CD4-positive, alpha-beta T cell (primary cell): ENCODE results near the gene CHGA. TPM values are rescaled to one million over a fixed set of nuclear protein-coding genes. Genes with fewer than 3 reads are reported as not detected.

ENCODE experiments used
- ATAC-seq: fragments of 200-7000 bp; cut with Tn5 transposase; one replicate; pipeline ENCODE4 v1.10.0; 2022; ENCODE audit warnings: mild to moderate bottlenecking; ENCODE audit not compliant: poor library complexity
- CTCF ChIA-PET: fragments of 350-600 bp; sonication (Branson Sonifier 250); formaldehyde crosslinking; loops from one replicate; lab custom pipeline; 2021; ENCODE audit warnings: antibody characterized with exemption, inconsistent platforms; lab: Charles Lee
- POLR2A ChIA-PET: fragments of 350-600 bp; sonication (Branson Sonifier 250); formaldehyde crosslinking; loops from one replicate; lab custom pipeline; 2021; ENCODE audit warnings: antibody characterized with exemption, inconsistent platforms; lab: Charles Lee
- DNase-seq, 14 experiments: peaks; one replicate each; pipeline ENCODE4 v3.0.0-alpha.2; 2013 to 2020; ENCODE audit warnings: mixed read lengths in 2 of 14
- H3K27ac ChIP-seq, 2 donors: one replicate each; pipeline versions ENCODE4 v1.5.1 to v1.7.0; 2013; ENCODE audit warnings: low read length in 2 of 2, low read depth in 1 of 2, mild to moderate bottlenecking in 1 of 2
- H3K27me3 ChIP-seq, 2 experiments: 1 replicate in 1 of 2; 2 replicates in 1 of 2; pipeline versions ENCODE4 v1.6.1 to v1.7.0; 2013; ENCODE audit warnings: low read length in 2 of 2, control low read depth in 1 of 2, mild to moderate bottlenecking in 1 of 2, moderate library complexity in 1 of 2; ENCODE audit not compliant: insufficient read depth in 2 of 2, control insufficient read depth in 1 of 2
- H3K36me3 ChIP-seq: one replicate; pipeline ENCODE4 v1.6.1; 2013; ENCODE audit warnings: low read length, control low read depth; ENCODE audit not compliant: insufficient read depth
- H3K4me1 ChIP-seq: one replicate; pipeline ENCODE4 v1.6.1; 2013; ENCODE audit warnings: low read length, control low read depth; ENCODE audit not compliant: insufficient read depth
- H3K4me3 ChIP-seq: one replicate; pipeline ENCODE4 v1.5.1; 2013; ENCODE audit warnings: mild to moderate bottlenecking, low read length, moderate library complexity
- H3K9me3 ChIP-seq, 2 experiments: 1 replicate in 1 of 2; 2 replicates in 1 of 2; pipeline versions ENCODE4 v1.6.1 to v1.7.0; 2013; ENCODE audit warnings: low read length in 2 of 2, mild to moderate bottlenecking in 2 of 2, control low read depth in 1 of 2, moderate library complexity in 1 of 2; ENCODE audit not compliant: control insufficient read depth in 1 of 2, insufficient read depth in 1 of 2
- H3K27ac Mint-ChIP-seq: one replicate; pipeline ENCODE4 v1.8.0; 2020; ENCODE audit warnings: mixed read lengths
- H3K27me3 Mint-ChIP-seq: one replicate; pipeline ENCODE4 v1.8.0; 2021; ENCODE audit warnings: mixed read lengths
- H3K36me3 Mint-ChIP-seq: one replicate; pipeline ENCODE4 v1.8.0; 2021; ENCODE audit warnings: low read depth, mixed read lengths
- H3K4me1 Mint-ChIP-seq: one replicate; pipeline ENCODE4 v1.8.0; 2021; ENCODE audit warnings: low read depth, mixed read lengths
- H3K4me3 Mint-ChIP-seq: one replicate; pipeline ENCODE4 v1.8.0; 2020; ENCODE audit warnings: mild to moderate bottlenecking, mixed read lengths
- H3K9me3 Mint-ChIP-seq: one replicate; pipeline ENCODE4 v1.8.0; 2020; ENCODE audit warnings: mixed read lengths
- intact Hi-C, 2 experiments: fragments of 100-400 bp; cut with DNase I in 1 of 2; cut with micrococcal nuclease in 1 of 2; formaldehyde crosslinking; loops; one replicate each; pipeline versions ENCODE4 v1.15.1 to v1.9.0; 2023 to 2025; cut with DNase I, micrococcal nuclease
- total RNA-seq, 174 experiments: library from RNA in 2 of 174; stranded (reverse) in 2 of 174; gene quantifications; one replicate each; pipeline ENCODE4 v1.2.3 and lab custom pipeline; 2021 to 2026
- TF ChIP-seq, protein P1 (sequence below): fragments of 200-600 bp; IDR thresholded peaks from one replicate; pipeline ENCODE4 v1.8.0; 2022; ENCODE audit warnings: antibody characterized with exemption, mild to moderate bottlenecking

Gene CHGA
- total RNA-seq, 2 experiments from 2014 or later: not detected

- ATAC-seq: no peak
- Mint-ChIP-seq H3K27me3 (no peaks in the 10 kb centered on the region), H3K27ac (no peak overlapping the region), H3K36me3 (peaks cover 33% of the 10 kb centered on the region), H3K9me3 (no peaks in the 10 kb centered on the region), H3K4me3 (no peak overlapping the region), H3K4me1 (peaks cover 4% of the 10 kb centered on the region)
- Histone ChIP-seq H3K4me3 (no peak overlapping the region), H3K9me3 (no peaks in the 10 kb centered on the region), H3K27me3 (no peaks in the 10 kb centered on the region), H3K27ac (no peak overlapping the region), H3K4me1 (peaks cover 8% of the 10 kb centered on the region), H3K36me3 (peaks cover 33% of the 10 kb centered on the region)
- intact Hi-C loops: no loop called here
- TF ChIP-seq, protein P1, sequence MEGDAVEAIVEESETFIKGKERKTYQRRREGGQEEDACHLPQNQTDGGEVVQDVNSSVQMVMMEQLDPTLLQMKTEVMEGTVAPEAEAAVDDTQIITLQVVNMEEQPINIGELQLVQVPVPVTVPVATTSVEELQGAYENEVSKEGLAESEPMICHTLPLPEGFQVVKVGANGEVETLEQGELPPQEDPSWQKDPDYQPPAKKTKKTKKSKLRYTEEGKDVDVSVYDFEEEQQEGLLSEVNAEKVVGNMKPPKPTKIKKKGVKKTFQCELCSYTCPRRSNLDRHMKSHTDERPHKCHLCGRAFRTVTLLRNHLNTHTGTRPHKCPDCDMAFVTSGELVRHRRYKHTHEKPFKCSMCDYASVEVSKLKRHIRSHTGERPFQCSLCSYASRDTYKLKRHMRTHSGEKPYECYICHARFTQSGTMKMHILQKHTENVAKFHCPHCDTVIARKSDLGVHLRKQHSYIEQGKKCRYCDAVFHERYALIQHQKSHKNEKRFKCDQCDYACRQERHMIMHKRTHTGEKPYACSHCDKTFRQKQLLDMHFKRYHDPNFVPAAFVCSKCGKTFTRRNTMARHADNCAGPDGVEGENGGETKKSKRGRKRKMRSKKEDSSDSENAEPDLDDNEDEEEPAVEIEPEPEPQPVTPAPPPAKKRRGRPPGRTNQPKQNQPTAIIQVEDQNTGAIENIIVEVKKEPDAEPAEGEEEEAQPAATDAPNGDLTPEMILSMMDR: no peak
- ChIA-PET POLR2A (no interaction called here), CTCF (no interaction called here)
- DNase-seq: no peak
These were observed 27.2 kb downstream of the CHGA start for GRCh38 chr14:92950193-92950540.

- TF ChIP-seq, protein P1: no peak
- peaks cover 8% of the 10 kb centered on the region for H3K4me1 ChIP-seq
- H3K4me1 Mint-ChIP-seq: peaks cover 4% of the 10 kb centered on the region
- CTCF ChIA-PET: no interaction called here
- no peak overlapping the region for H3K27ac Mint-ChIP-seq
- no peak overlapping the region for H3K4me3 ChIP-seq
- H3K27ac ChIP-seq: no peak overlapping the region
- DNase-seq (no peak), ATAC-seq (no peak)
- no peaks in the 10 kb centered on the region for H3K27me3 Mint-ChIP-seq
- H3K9me3 ChIP-seq: no peaks in the 10 kb centered on the region
- intact Hi-C loops: no loop called here
- POLR2A ChIA-PET: no interaction called here
- no peak overlapping the region for H3K4me3 Mint-ChIP-seq
- H3K27me3 ChIP-seq: no peaks in the 10 kb centered on the region
- H3K36me3 ChIP-seq: peaks cover 28% of the 10 kb centered on the region
- H3K9me3 Mint-ChIP-seq: no peaks in the 10 kb centered on the region
- H3K36me3 Mint-ChIP-seq: peaks cover 32% of the 10 kb centered on the region
These were observed 27.8 kb downstream of the CHGA start for GRCh38 chr14:92950773-92951172.

DNA sequence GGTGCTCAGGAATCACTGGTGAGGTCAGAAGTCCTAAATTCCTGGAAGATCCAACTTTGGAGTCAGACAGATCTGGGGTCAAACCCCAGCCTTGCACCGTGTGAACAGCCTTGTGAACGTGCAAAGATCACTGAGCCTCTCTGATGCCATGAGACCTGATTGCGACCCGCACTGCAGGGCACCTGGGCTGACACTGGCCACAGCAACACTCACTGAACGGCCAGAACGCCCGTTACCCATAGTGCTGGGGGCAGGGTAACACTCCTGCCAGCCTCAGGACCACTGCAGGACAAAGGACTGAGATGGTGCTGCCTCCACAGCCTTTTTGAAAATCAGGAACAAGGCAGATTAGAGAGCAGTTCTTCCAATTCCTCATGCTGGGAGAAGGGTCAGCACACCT lies 28.3 kb downstream of the CHGA start:
- ATAC-seq (no peak), DNase-seq (no peak)
- no peak overlapping the region for H3K27ac ChIP-seq
- Mint-ChIP-seq H3K27me3 (no peaks in the 10 kb centered on the region), H3K4me3 (no peak overlapping the region), H3K27ac (no peak overlapping the region), H3K4me1 (peaks cover 4% of the 10 kb centered on the region), H3K36me3 (peaks cover 31% of the 10 kb centered on the region), H3K9me3 (no peaks in the 10 kb centered on the region)
- intact Hi-C loops: no loop called here
- H3K36me3 ChIP-seq: peaks cover 28% of the 10 kb centered on the region
- ChIA-PET CTCF (interaction anchor here (1.1 to 1.6 kb wide), 4 partner anchors 181 to 270 kb away, joined by 3 to 7 read pairs (median 6); no protein-coding TSS in a partner anchor), POLR2A (no interaction called here)
- TF ChIP-seq, protein P1: no peak
- no peak overlapping the region for H3K4me3 ChIP-seq
- H3K27me3 ChIP-seq: no peaks in the 10 kb centered on the region
- no peaks in the 10 kb centered on the region for H3K9me3 ChIP-seq
- H3K4me1 ChIP-seq: peaks cover 8% of the 10 kb centered on the region
